T-helper 9 cell (primary cell): ENCODE results near the gene RBM20.
"Not testable (repeated sequence)": the region's sequence is repeated elsewhere in the genome, so short reads cannot be mapped to it uniquely, and the experiment has no call there.

ENCODE experiments used
- DNase-seq: peaks from one replicate; pipeline ENCODE4 v3.0.0-alpha.2; 2020

RBM20 gene

GRCh38 chr10:110625951-110626855 lies 17.9 kb upstream of the RBM20 start:
- no peak for DNase-seq

DNA sequence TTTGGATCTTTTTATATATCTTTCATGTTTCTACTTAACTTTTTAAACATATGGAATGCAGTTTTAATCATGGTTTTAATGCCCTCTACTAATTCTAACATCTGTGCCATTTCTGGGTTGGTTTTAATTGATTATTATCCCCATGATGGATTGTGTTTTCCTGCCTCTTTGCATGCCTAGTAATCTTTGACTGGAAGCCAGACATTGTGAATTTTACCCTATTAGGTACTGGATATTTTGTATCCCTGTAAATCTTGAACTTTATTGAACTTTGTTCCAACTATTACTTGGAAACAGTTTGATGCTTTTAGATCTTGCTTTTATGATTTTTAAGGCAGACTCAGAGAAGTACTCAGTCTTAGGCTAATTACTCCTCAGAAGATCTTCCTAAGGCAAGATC lies 16.0 kb upstream of the RBM20 start:
- no peak for DNase-seq

DNA sequence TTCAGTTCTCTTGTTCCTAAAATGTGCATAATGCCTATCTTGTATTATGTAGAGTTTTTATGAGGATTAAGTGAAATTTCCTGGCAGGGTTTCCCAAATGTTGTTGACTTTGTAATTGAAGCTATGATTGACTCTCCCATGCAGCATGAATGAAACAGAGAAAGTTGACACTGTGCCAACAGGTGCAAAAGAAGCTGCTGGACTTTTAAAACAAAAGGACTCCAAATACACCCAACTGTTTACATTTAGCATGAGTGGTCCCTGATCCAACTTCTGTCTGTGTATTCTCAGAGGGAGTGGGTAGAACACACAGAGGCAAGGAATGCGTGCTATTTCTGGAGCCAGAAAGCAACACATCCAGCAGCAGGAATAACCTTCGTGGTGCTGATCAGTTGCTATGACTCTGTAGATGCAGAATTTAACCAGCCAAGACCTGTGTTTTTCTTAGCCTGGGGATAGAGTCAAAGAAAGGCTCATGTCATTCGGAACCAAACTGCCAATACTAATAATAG lies 14.4 kb upstream of the RBM20 start:
- no peak for DNase-seq

- no peak for DNase-seq
Measured at GRCh38 chr10:110631934-110632333, 12.2 kb upstream of the RBM20 start.

DNA sequence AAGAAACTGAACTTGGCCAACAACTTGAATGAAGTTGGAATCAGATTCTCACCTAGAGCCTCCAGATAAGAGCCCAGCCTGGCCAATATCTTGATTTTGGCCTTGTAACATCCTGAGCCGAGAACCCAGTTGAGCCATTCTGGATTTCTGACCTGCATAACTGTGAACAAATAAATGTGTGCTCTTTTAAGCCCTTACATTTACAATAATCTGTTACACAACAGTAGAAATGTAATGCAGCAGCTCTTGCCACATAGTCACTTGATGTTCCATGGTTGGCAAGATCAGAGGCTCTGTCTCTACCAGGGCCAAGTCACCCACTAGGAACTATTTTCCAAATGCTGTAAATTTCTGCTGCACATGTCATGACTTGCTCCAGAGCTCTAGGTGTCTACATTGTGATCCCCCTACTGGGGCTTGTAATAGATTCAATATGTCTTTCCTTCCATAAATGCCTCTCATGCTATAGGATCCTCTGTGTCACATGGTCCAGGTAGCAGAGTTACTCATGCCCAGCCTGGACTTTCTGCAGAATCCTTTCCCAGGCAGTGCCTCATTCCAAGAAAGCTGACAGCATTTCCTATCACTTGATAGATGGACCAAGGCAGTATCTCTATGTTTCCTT lies 11.4 kb upstream of the RBM20 start:
- DNase-seq, result no peak

GRCh38 chr10:110634527-110635209 lies 9.5 kb upstream of the RBM20 start:
- no peak for DNase-seq

- DNase-seq, result no peak
Measured at GRCh38 chr10:110636572-110636931, 7.6 kb upstream of the RBM20 start.

GRCh38 chr10:110636932-110637557 lies 7.1 kb upstream of the RBM20 start:
- DNase-seq, result no peak

DNA sequence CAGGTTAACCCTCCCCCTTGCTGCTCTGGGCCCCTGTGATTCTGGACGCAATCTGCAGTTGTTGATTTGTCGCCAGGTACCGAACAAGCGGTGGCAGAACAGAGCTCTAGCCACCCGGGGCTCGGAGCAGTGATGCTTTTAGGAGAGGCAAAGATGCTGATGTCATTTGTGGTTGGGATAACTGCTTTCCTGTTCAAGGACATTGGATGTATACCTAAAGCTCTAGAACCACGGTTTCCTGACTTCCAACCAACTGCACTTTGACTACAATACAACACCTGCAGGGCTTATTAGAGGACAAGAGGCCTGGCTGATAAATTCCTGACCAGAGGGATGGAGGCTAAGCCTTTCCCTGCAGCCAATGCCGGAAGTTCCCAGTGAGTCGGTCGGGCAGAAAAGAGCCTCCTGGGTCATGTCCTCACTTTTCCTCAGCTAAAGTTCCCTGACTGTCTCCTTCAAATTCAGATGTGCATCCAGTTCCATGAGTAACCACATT lies 6.5 kb upstream of the RBM20 start:
- DNase-seq, result no peak

- DNase-seq, result no peak
Measured at GRCh38 chr10:110638319-110638718, 5.8 kb upstream of the RBM20 start.

DNA sequence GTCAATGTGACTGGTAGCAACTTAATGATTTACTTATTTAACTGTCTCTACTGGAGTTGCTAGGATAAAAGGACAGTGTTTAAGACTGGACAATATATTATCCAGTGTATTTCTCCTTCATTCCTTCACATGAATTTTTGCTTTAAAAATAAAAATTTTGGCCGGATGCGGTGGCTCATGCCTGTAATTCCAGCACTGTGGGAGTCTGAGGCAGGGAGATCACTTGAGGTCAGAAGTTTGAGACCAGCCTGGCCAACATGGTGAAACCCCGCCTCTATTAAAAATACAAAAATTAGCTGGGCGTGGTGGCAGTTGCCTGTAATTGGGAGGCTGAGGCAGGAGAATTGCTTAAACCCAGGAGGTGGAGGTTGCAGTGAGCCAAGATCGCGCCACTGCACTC lies 5.1 kb upstream of the RBM20 start:
- DNase-seq, result not testable (repeated sequence)

DNA sequence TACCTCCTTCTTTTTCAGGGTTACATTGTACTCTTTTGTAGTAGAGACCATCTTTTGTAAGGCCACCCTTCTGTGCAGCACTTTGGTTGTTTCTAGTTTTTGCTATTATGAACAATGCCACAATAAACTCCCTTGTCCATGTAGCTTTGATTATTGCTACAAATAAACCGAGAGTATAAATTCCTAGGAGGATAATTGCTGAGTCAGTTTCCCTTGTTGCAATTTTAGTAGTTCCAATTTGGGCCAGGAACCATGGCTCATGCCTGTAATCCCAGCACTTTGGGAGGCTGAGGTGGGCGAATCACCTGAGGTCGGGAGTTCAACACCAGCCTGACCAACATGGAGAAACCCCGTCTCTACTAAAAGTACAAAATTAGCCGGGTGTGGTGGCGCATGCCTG lies 4.3 kb upstream of the RBM20 start:
- DNase-seq, result not testable (repeated sequence)

DNA sequence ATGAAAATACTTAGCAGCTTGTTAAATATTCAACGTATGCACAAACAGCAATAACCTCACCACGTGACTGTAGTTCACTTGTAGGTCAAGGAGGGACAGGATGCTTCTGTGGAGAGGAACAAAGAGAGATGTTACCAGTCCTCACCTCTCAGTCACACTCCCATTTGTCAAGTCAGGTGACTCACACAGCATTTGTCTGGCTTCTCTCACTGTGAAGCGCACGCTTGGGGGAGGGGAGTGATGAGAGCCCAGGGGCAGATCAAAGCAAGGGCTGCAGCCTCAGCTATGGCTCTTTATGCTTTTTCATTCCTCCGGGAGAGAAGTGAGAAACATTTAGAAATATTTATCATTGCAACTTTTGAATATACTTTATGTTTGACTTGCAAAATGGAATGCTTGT lies 2.9 kb upstream of the RBM20 start:
- DNase-seq, result no peak

GRCh38 chr10:110642204-110643034 lies 1.7 kb upstream of the RBM20 start:
- no peak for DNase-seq

- no peak for DNase-seq
Measured at GRCh38 chr10:110643035-110643652, 992 bp upstream of the RBM20 start.

DNA sequence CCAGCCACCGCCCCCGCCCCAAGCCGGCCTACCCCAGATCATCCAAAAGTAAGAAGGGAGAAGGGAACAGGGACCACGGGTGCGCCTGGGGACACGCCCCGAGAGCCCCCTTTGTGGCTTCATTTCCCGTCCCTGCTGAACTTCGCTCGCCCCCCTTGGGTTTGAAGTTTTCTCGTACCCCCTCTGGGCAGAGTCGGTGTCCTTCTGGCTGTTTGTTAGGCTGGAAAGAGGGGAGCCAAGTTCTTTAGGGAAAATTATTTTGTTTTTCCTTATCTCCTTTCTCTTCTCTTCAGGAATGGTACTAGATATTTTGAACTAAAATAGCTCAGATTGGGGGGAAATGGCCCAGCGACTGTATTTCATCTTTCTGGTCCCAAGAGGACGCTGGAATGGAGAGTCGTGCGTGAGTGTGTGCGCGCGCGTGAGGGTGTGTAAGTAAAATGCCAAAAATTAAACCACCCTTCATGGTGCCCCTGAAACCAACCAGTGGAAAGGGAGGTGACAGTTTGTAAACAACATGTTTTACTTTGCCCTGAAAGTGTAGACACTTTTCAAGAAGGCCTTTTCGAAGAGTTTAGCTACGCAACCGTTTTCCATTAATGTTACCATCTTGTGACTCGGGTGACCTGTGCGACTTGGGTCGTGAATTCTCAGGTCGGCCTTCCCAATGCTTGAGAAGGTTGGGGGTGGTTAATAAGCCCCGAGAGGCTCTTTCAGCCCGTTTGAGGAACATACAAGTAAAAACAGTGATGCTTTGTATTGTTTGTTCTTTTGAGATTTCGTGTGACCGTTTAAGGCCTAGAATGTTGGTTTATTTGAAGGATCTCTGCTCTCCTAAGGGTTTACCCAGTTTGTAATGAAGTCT lies 694 bp downstream of the RBM20 start:
- DNase-seq, result no peak

DNA sequence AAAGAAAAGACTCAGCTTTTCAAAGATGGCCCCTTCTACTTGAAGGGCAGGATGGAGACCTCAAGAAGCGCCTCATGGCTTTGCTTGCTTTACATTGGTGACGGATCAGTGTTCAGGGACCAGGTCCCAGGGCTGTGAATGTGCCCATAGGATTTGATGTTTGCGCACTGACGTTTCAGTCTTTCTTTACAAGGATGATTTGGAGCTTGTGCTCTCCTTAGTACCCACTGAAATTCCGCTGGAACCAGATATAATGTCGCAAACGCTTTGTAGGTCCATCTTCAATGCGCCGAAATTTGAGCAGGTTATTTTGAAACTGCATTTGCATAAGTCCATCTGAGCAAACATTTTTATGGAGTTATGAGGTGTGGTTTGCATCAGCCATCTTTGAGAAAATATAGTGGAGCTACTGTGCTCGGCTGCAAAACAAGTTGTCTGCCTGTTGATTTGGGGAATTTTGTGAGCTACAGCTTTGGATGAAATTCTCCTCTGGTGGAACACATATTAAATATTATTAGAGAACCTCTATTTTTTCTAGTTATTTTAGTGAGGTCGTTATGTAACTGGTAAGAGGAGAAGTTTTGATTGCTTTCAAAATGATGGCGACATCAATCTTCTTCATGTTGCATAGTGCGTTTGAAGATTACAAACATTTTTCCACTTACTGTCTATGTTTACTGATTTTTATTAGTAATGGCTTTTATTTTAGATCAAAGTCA lies 2.4 kb downstream of the RBM20 start:
- DNase-seq, result no peak

DNA sequence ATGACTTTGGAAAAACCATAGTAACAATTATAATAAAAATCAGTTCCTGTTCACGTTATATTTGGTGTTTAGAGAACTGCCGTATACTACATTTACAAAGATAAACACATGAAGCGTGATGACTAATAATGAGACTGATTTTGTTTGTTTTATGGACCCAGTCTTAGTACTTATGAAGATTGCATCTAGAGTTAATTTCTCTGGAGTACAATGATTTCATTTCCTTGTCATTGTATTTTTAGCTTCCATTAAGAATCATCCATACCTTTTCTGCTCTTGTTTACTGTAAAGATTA lies 2.9 kb downstream of the RBM20 start:
- no peak for DNase-seq

DNA sequence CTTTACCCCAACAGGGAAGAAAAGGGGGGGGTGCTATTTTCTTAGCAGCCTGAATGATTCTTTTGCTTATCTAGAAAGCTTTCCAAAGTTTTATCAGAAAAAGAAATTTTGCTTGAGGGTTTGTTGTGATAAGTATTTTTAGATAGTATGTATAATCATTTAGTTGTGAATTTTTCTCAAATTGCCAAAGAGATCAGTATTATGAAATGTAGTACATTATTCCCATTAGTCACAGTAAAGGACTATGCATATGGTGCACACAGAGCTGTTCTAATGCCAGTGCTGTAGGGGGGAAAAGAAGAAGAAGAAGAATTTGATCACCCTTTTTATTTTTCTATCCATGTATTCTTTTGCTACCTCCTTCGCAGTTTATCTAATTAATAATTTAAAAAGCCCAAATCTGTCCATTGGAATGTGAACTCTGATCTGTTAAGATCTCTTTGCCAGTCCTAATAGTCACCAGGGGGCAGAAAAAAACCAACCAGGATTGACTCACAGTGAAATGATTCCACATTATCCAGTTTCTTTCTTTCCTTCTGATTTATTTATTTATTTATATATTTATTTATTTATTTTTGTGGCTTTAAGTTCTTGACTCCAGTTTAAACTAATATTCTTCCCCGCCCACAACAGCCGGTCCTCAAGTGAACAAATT lies 4.7 kb downstream of the RBM20 start:
- DNase-seq, result no peak
